ENCODE measurements around the gene GOLGA7B. TPM values are rescaled to one million over a fixed set of nuclear protein-coding genes. Genes with fewer than 3 reads are reported as not detected.

Gene GOLGA7B
- total RNA-seq, 2 donors from 2014 or later: 0.42 to 0.46 TPM

GRCh38 chr10:97861097-97861750, 11.6 kb downstream of the GOLGA7B start:
- DNase-seq (no peak), ATAC-seq (no peak)
- intact Hi-C loops (cut with DNase I, micrococcal nuclease): no loop called here

GRCh38 chr10:97861924-97862323, 12.3 kb downstream of the GOLGA7B start:
- ATAC-seq (no peak), DNase-seq (no peak)
- intact Hi-C loops (cut with DNase I, micrococcal nuclease): no loop called here

- intact Hi-C loops (cut with DNase I, micrococcal nuclease): no loop called here
- DNase-seq (no peak), ATAC-seq (no peak)
Observed at GRCh38 chr10:97863808-97864207, 14.2 kb downstream of the GOLGA7B start.

- DNase-seq: no peak
- no peak for ATAC-seq
- intact Hi-C loops (cut with DNase I, micrococcal nuclease): no loop called here
Observed at GRCh38 chr10:97865488-97865887, 15.8 kb downstream of the GOLGA7B start.

GRCh38 chr10:97866524-97867219, 17.0 kb downstream of the GOLGA7B start:
- no peak for DNase-seq
- intact Hi-C loops (cut with DNase I, micrococcal nuclease): no loop called here
- no peak for ATAC-seq

DNA sequence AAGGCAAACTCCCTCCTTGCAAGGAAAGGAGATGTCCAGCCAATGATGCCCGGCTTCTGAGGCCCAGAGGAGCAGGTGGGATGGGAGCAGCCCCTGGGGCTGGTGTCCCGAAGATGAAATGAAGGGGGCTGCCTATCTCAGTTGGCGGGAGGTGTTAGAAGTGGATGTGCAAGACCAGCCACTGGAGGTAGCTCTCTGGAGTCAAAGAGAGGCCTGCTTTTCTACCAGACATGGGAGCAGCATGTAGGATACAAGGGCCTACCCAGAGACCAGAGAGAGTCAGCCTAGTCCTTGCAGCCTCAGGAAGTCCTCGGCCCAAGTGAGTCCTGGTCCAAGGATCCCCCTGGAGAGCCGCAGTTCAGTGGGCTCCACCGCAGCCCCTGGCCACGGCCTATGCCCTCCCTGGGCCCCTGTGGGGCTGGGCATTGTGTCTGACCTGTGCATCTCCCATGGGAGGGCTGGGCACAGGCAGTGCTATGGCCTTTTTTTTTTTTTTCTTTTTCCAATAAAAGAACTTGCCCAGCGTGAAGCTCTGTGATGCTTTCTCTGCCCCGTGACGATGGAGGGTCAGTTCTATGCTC, 17.7 kb downstream of the GOLGA7B start:
- DNase-seq: no peak
- ATAC-seq: no peak
- intact Hi-C loops (cut with DNase I, micrococcal nuclease): no loop called here

- intact Hi-C loops (cut with DNase I, micrococcal nuclease): no loop called here
- ATAC-seq: no peak
- DNase-seq: no peak
Observed at GRCh38 chr10:97868134-97868685, 18.6 kb downstream of the GOLGA7B start.

DNA sequence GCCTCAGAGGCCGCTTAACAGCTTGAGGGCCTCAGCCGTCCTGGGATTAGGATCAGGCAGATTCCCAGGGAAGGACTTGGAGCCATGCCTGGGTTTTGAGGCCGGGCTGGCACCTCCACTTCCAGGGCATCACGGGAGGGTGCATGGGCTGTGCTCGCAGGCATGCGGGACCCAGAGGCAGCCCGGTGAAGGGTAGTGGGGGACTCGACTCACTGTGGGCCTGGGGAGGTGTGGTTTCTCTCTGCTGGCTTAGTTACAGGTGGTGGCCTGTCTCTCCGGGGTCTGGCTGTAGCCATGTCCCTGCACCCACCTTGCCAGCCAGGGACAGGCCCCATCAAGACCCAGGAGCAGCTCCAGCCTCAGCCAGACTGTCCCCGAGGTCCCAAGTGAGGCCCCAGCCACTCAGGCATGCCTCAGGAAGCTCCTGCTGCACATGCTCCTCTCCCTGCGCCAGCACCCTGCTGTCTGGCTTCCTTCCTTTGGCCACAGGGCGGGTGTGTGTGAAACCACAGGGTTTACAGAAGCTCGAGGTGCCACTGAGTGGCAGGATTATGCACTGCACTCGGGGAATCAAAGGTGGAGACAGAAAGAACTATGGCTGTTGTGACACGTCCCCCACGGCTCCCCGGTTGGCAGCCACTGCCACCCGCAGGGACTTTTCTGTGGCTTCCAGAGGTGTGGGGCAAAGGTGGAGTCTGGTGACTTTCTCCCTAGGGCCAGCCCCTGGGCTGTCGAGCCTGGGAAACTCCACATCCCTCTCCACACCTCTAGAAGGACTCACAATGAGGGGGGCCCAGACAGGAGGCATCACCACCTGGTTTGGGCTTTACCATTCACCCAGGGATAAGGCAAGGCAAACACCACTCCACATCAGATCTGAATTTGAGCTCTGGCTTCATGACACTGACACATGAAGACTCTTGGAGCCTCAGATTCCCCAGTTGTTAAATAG, 19.7 kb downstream of the GOLGA7B start:
- DNase-seq: peak; percentile 73 to 80
- intact Hi-C loops (cut with DNase I, micrococcal nuclease): no loop called here
- peak; percentile 100 for ATAC-seq

- intact Hi-C loops (cut with DNase I, micrococcal nuclease): no loop called here
- DNase-seq (no peak), ATAC-seq (no peak)
Observed at GRCh38 chr10:97870990-97871389, 21.3 kb downstream of the GOLGA7B start.

- intact Hi-C loops (cut with DNase I, micrococcal nuclease): no loop called here
- ATAC-seq (no peak), DNase-seq (no peak)
Observed at GRCh38 chr10:97873569-97873968, 23.9 kb downstream of the GOLGA7B start.

DNA sequence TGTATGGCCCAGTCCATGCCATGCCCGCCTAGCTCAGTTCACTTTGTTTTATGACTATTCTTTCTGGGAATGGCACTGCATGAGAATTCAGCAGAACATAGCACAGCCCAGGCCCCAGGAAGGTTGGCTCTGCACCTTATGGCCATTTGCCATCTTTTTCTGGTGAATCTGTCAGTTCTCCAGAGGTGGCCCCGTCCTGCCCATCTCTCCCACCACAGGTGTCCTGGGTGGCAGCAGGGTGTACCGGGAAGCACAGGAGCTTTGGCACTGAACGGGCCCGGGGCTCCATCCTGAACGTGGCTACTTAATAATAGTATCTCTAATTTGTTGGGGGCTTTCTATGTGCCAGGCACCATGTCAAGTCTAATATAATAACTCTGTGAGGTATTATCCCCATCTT, 24.7 kb downstream of the GOLGA7B start:
- intact Hi-C loops (cut with DNase I, micrococcal nuclease): no loop called here
- DNase-seq: no peak
- ATAC-seq: no peak

- intact Hi-C loops (cut with DNase I, micrococcal nuclease): no loop called here
- ATAC-seq (no peak), DNase-seq (no peak)
Observed at GRCh38 chr10:97875391-97875790, 25.7 kb downstream of the GOLGA7B start.

- DNase-seq: no peak
- intact Hi-C loops (cut with DNase I, micrococcal nuclease): no loop called here
- no peak for ATAC-seq
Observed at GRCh38 chr10:97876402-97876801, 26.8 kb downstream of the GOLGA7B start.

DNA sequence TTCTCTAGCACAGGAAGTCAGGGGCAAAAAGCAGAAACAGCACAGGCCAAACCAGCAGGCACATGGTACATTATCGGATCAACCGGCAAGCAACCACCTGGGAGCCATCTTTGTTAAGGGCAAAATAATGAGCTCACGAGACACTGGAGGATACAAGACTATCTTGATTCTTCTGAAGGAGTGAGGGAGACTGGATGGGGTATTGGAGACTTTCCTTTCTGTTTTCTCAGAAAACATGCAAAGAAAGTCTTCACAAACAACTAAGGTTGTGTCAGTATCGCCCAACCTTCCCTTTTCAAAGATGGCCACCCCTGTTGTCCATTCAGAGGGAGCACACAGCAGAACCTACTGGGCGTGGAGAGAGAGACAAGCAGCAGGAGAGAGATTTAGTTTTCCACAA, 29.6 kb downstream of the GOLGA7B start:
- intact Hi-C loops (cut with DNase I, micrococcal nuclease): no loop called here
- no peak for ATAC-seq
- DNase-seq: no peak

- DNase-seq (no peak), ATAC-seq (no peak)
- intact Hi-C loops (cut with DNase I, micrococcal nuclease): no loop called here
Observed at GRCh38 chr10:97880109-97880508, 30.5 kb downstream of the GOLGA7B start.

DNA sequence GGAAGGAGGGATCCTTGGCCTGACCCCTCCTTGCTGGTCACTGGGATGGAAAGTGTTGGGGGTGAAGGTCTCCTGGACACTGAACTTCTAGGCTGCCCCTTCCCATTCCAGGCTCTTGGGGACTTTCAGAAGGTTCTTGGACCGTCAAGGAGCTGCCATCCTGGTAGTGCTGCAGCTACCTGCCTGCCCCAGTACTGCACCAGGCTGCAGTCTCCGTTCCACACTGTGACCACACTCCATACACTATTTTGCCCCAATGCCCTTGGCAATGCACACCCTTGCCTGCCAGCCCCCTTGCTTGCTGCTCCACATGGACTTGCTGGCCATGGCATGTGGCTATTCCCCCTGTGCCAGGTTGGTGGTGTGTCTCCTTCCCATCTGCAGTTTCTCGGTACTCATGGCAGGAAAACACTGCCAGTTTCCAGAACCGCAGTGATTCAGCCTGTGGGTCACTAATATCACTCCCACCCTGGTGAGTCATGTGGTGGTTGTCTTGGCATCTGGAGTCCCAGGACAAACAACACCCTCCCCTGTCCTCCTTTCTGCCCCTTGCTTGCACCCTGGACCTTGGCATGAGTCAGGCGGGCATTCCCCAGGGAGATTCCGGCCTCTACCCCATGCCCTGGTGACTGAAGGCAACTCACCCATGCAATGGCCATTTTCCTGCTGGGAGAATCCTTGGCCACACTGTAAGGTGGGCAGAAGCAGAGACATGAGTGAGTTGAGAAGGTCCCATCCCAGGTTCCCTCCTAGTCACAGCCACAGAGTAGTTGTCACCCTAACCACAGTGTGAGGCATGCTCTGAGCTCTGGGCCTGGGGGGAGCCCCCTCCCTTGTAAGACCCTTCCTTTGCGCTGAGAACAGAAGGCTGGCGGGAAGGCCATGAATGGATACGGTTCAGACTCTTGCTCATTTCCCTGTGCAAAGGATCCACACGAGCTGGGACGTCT, 32.8 kb downstream of the GOLGA7B start:
- DNase-seq (no peak), ATAC-seq (no peak)
- intact Hi-C loops (cut with DNase I, micrococcal nuclease): no loop called here

- DNase-seq: no peak
- no peak for ATAC-seq
- intact Hi-C loops (cut with DNase I, micrococcal nuclease): no loop called here
Observed at GRCh38 chr10:97883092-97883485, 33.4 kb downstream of the GOLGA7B start.

DNA sequence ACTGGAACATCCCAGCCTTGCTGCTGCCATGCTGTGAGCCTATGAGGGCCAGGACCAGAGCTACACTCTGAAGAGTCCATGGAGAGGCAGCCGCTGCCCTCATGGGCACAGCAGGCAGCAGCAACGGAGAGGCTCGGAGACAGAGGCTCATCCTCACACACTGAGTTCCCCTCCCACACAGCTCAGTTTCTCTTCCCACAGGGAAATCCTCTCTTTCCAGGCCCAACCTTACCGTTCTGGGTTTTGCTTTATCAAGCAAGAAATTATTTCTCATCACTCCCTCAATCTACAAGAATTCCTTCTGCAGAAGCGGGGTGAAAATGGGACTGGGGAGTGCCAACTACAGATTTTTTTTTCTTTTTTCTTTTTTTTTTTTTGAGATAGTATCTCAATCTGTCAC, 36.6 kb downstream of the GOLGA7B start:
- intact Hi-C loops (cut with DNase I, micrococcal nuclease): no loop called here
- no peak for DNase-seq
- no peak for ATAC-seq
